Glomerular endothelial cell (primary cell): Measurements from ENCODE around the gene CYSTM1. TPM values are rescaled to one million over a fixed set of nuclear protein-coding genes. Genes with fewer than 3 reads are reported as not detected.

Experiments
- DNase-seq: peaks from one replicate; pipeline ENCODE4 v3.0.0-alpha.2; 2011; ENCODE audit warnings: low read depth, low spot score; ENCODE audit errors: extremely low read depth
- total RNA-seq: library from RNA; depleted of rRNA; stranded (reverse); fragments of >200 nt; gene quantifications from 2 replicates; pipeline ENCODE4 v1.2.3, GENCODE V29; 2015

The CYSTM1 gene
- total RNA-seq, 1 donor from 2014 or later = 61.0 TPM

GRCh38 chr5:140286424-140286823, 111.4 kb downstream of the CYSTM1 start:
- DNase-seq = no peak

GRCh38 chr5:140287801-140288521, 113.0 kb downstream of the CYSTM1 start:
- DNase-seq = no peak

- no peak for DNase-seq
Observed at GRCh38 chr5:140292212-140293036, 117.4 kb downstream of the CYSTM1 start.

Other genes starting within 250 kb of the CYSTM1 start
- 0.23 and 0.39 TPM in 2 replicates for gene NRG2, start 131.9 kb upstream of the CYSTM1 start, total RNA-seq
- gene PURA, start 61.1 kb upstream of the CYSTM1 start, total RNA-seq = 7.0 and 11.7 TPM in 2 replicates
- 3.0 and 3.7 TPM in 2 replicates for gene IGIP, start 49.3 kb upstream of the CYSTM1 start, total RNA-seq
- 117 and 166 TPM in 2 replicates for gene PFDN1, start 127.9 kb downstream of the CYSTM1 start, total RNA-seq
- 59.6 and 86.3 TPM in 2 replicates for gene HBEGF, start 171.4 kb downstream of the CYSTM1 start, total RNA-seq
- 0.06 TPM in 1 of 2 replicates, not detected in the other for gene SLC4A9, start 185.0 kb downstream of the CYSTM1 start, total RNA-seq
- 42.1 and 59.7 TPM in 2 replicates for gene ANKHD1, start 226.6 kb downstream of the CYSTM1 start, total RNA-seq